Measurements from ENCODE around the gene CDC42BPA. TPM values are rescaled to one million over a fixed set of nuclear protein-coding genes. Genes with fewer than 3 reads are reported as not detected.
A peak's percentile ranks its signal among the peaks of the same experiment; 100 is the strongest.

Gene CDC42BPA, protein sequence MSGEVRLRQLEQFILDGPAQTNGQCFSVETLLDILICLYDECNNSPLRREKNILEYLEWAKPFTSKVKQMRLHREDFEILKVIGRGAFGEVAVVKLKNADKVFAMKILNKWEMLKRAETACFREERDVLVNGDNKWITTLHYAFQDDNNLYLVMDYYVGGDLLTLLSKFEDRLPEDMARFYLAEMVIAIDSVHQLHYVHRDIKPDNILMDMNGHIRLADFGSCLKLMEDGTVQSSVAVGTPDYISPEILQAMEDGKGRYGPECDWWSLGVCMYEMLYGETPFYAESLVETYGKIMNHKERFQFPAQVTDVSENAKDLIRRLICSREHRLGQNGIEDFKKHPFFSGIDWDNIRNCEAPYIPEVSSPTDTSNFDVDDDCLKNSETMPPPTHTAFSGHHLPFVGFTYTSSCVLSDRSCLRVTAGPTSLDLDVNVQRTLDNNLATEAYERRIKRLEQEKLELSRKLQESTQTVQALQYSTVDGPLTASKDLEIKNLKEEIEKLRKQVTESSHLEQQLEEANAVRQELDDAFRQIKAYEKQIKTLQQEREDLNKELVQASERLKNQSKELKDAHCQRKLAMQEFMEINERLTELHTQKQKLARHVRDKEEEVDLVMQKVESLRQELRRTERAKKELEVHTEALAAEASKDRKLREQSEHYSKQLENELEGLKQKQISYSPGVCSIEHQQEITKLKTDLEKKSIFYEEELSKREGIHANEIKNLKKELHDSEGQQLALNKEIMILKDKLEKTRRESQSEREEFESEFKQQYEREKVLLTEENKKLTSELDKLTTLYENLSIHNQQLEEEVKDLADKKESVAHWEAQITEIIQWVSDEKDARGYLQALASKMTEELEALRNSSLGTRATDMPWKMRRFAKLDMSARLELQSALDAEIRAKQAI (N-terminal part only)
- total RNA-seq (2014; rRNA removed) (32.0 and 42.1 TPM in 2 replicates), Bru-seq, nascent RNA (percentile 93 among the genes with signal in this experiment), BruChase-seq, experiment 1, labeled RNA remaining after a 6-hour chase (percentile 82 among the genes with signal in this experiment), BruChase-seq, experiment 2, labeled RNA remaining after a 2-hour chase (percentile 91 among the genes with signal in this experiment)
- long read RNA-seq, partial matches to known transcripts, result 139 of 188 reads
- long read RNA-seq, other reads (novel, unspliced or antisense), result 47 of 188 reads

DNA sequence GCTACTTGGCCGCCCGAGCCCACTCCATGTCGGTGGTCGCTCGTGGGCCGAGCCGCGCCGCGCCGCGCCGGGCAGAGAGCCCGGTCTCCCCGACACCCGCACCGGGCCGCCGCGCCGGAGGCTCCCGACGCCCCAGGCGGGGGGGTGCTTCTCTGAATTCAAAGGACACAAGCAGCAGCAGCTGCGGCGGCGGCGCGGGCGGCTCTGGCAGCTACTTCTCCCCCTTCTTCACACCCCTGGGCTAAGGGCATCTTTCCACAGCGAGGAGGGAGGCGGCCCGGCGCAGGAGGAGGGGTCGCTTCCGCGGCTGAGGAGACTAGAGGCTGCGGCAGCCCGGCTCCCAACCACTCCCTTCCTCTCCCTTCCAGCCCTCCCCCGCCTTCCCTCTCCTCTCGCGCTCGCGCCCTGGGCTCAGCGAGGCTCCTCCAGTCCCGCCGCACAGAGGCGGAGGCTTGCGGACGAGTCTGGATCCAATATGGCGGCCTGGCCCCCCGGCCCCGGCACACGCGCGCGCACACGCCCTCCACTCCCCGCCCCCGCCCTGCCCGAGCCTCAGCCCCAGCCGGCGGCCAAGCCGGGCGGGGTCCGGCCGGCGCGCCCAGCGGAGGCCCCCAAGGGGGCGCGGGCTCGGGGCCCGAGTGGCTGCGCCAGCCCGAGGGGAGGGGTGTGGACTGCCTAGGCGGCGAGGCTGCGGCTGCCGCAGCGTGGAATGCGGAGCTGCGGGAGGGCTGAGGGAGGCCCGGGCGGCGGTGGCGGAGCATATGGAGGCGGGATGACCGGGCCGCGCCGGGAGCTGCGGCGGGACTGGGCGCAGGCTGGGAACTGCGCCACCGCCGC is at the start of gene CDC42BPA:
TSS of gene CDC42BPA (minus strand) at position 477 of the 837 bp plus-strand sequence. CDS start 1,310 bp downstream, outside the sequence.
- CTCF ChIA-PET, result interaction anchor here (0.5 kb wide), 1 partner anchor 46 kb away, joined by 4 read pairs; no protein-coding TSS in a partner anchor
- TF ChIP-seq, protein P1, sequence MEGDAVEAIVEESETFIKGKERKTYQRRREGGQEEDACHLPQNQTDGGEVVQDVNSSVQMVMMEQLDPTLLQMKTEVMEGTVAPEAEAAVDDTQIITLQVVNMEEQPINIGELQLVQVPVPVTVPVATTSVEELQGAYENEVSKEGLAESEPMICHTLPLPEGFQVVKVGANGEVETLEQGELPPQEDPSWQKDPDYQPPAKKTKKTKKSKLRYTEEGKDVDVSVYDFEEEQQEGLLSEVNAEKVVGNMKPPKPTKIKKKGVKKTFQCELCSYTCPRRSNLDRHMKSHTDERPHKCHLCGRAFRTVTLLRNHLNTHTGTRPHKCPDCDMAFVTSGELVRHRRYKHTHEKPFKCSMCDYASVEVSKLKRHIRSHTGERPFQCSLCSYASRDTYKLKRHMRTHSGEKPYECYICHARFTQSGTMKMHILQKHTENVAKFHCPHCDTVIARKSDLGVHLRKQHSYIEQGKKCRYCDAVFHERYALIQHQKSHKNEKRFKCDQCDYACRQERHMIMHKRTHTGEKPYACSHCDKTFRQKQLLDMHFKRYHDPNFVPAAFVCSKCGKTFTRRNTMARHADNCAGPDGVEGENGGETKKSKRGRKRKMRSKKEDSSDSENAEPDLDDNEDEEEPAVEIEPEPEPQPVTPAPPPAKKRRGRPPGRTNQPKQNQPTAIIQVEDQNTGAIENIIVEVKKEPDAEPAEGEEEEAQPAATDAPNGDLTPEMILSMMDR (conservative IDR thresholded peaks at IDR 0.05; ENCODE audit: low read depth, low read length), result no peak
- TF ChIP-seq EZH2phosphoT487 (IDR thresholded peaks at IDR 0.05; ENCODE audit: borderline replicate concordance, low read length) (no peak), EZH2 (IDR thresholded peaks at IDR 0.05; ENCODE audit: low read length, unreplicated experiment) (no peak)
- BruUV-seq (replicated peaks), result no TSS peak
- ATAC-seq (peak; percentile 78), DNase-seq (peak; percentile 96)
- Histone ChIP-seq H3K4me2 (ENCODE audit: low read length) (peak within 1 kb of the TSS; percentile 86), H3K27me3 (ENCODE audit: low read length) (no peaks in the 10 kb centered on the region), H3F3A (ENCODE audit: low read length, unreplicated experiment) (no peaks in the 10 kb centered on the region), H3K36me3 (ENCODE audit: low read depth, low read length) (no peaks in the 10 kb centered on the region), H3K9me3 (ENCODE audit: low read length) (no peaks in the 10 kb centered on the region), H3K27ac (ENCODE audit: low read length) (peak within 1 kb of the TSS; percentile 60), H3K4me3 (ENCODE audit: low read length) (peak within 1 kb of the TSS; percentile 72), H3K4me1 (ENCODE audit: insufficient read depth, low read length) (peaks cover 15% of the 10 kb centered on the region), H2AFZ (ENCODE audit: low read length) (peak within 1 kb of the TSS; percentile 83), H3K9me2 (replicated peaks; ENCODE audit: low read length) (no peaks in the 10 kb centered on the region), H3K9ac (ENCODE audit: low read length) (peak within 1 kb of the TSS; percentile 76), H3K79me2 (ENCODE audit: low read length) (peaks cover 46% of the 10 kb centered on the region), H4K20me1 (ENCODE audit: low read length) (peaks cover 29% of the 10 kb centered on the region)
- POLR2A ChIA-PET (ENCODE audit: unreplicated experiment), result interaction anchor here (0.6 to 1.7 kb wide), 6 partner anchors 11 to 91 kb away, joined by 3 to 4 read pairs (median 3); no protein-coding TSS in a partner anchor
- intact Hi-C loops (cut with micrococcal nuclease), result loop anchor here (1.0 to 2.0 kb wide), 4 partner anchors 27 to 187 kb away; no protein-coding TSS in a partner anchor

DNA sequence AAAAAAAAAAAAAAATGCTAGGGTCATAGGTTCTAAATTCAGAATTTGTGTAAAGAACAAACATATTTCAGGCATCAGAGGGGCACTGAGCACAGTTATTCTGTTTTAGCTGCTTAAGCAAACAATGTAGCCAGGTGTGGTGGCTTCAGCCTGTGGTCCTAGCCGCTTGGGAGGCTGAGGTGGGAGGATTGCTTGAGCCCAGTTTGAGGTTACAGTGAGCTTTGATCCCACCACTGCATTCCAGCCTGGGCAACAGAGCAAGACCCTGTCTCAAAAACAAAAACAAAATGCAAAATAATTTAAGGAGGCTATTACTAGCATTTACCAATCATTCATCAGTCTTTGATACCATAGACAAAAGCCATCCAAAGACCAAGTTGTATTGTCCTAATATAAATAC is 49.7 kb upstream of the CDC42BPA start:
- no TSS peak for BruUV-seq (replicated peaks)
- no peak for ATAC-seq

More for the DNA sequence above, 49.7 kb upstream of the CDC42BPA start:
- Histone ChIP-seq H3F3A (ENCODE audit: low read length, unreplicated experiment) (no peaks in the 10 kb centered on the region), H3K9ac (ENCODE audit: low read length) (no peak overlapping the region), H4K20me1 (ENCODE audit: low read length) (no peaks in the 10 kb centered on the region), H3K4me3 (ENCODE audit: low read length) (no peak overlapping the region), H3K27me3 (ENCODE audit: low read length) (no peaks in the 10 kb centered on the region), H3K9me2 (replicated peaks; ENCODE audit: low read length) (no peaks in the 10 kb centered on the region), H3K9me3 (ENCODE audit: low read length) (no peaks in the 10 kb centered on the region), H2AFZ (ENCODE audit: low read length) (no peak overlapping the region), H3K79me2 (ENCODE audit: low read length) (no peaks in the 10 kb centered on the region), H3K4me2 (ENCODE audit: low read length) (no peak overlapping the region), H3K36me3 (ENCODE audit: low read depth, low read length) (no peaks in the 10 kb centered on the region), H3K27ac (ENCODE audit: low read length) (no peak overlapping the region), H3K4me1 (ENCODE audit: insufficient read depth, low read length) (peaks cover 42% of the 10 kb centered on the region)
- POLR2A ChIA-PET (ENCODE audit: unreplicated experiment), result no interaction called here
- CTCF ChIA-PET, result interaction anchor here (1.1 kb wide), 1 partner anchor 1887 kb away, joined by 5 read pairs; no protein-coding TSS in a partner anchor
- TF ChIP-seq EZH2 (IDR thresholded peaks at IDR 0.05; ENCODE audit: low read length, unreplicated experiment), result no peak
- TF ChIP-seq, protein P1 (conservative IDR thresholded peaks at IDR 0.05; ENCODE audit: low read depth, low read length), result no peak
- intact Hi-C loops (cut with micrococcal nuclease), result no loop called here
- no peak for DNase-seq
